Activated naive CD4-positive, alpha-beta T cell treated with anti-CD3 and anti-CD28 coated beads, Interleukin-2, amount 50 U/mL, for 16 hours (primary cell): ENCODE measurements around the gene KRTAP10-3.
"Not testable (repeated sequence)": the region's sequence is repeated elsewhere in the genome, so short reads cannot be mapped to it uniquely, and the experiment has no call there.

Experiments used
- DNase-seq: peaks from one replicate; pipeline ENCODE4 v3.0.0-alpha.2; 2020

Gene KRTAP10-3

DNA sequence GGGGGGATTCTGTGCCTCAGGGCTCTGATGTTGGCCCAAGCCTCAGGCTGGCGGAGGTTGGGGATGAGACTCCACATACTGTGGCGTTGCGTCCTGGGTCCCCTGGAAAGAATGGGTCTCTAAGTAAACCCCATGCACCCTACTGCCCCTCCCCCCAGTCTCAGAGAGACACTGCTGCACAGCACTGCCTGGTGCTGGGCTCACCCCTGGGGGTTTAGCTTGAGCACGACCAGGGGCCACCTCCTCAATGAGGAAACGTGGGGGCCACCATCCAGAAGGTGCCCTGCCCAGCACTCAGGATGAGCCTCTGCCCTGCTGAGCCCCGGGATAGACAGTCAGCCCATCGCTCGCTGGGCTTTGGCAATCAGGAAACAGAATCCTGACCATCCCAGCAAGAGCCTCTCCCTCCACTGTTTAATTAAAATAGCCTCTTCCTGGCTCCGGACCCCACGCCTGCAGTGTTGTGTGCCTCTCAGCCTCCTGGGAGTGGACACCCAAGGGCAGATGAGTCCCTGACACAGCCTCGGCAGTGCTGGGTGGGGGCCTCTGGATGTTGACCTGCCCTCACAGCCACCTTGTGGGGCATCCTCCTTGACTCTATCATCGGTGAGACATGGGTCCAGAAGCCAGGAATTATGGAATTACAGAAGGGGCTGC is 11.4 kb upstream of the KRTAP10-3 start:
- DNase-seq = no peak

- DNase-seq = no peak
Observed at GRCh38 chr21:44568667-44569556, 10.3 kb upstream of the KRTAP10-3 start.

DNA sequence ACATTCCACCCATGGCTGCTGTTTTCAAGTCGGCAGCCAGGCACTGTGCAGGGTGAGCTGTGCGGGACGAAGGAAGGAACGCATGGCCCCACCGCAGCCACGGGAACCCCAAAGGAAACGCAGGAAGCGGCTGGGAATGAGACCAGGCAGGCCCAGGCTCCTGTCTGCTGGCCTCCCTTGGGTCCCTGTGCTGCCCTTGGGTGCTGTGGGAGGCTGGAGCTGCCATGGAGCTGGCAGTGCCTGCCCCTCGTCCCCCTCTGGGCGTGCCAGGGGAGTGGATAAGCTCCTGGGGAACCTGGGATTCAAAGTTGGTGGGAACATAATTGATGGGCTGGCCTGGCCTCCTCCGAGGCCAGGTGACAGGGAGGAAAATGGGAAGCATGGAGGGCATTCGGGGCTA is 9.7 kb upstream of the KRTAP10-3 start:
- DNase-seq = no peak

DNA sequence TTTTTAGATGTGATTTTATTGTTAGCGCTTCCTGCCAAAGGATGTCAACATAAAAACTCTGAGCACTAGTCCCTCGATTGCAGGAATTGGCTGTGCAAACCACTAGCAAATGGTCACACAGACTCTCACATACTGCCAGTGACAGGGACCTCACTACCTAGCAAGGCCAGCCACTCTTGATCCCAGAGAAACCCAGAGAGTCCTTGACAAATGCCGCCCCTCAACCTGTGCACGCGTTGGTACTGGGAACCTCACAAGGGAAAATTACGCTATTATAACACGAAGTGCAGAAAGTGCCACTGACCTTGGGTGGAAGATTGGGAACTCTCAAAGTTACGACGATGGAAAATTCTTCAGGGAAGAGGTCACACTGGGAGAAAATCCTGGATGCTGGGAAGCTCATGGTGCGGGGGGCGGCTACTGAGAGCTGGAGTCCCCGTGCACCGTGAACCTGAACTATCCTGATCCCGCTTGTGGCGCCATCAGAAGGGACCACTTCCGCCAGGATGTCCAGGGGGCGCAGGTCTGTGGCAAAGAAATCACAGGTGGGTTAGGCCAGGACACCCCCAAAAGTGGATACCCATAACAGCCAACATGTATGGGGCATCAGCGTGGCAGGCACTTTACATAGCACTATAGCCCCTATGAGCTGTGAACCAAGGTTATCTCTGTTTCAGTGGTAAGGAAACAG is 9.0 kb upstream of the KRTAP10-3 start:
- DNase-seq = no peak

- DNase-seq = no peak
Observed at GRCh38 chr21:44566403-44566802, 7.8 kb upstream of the KRTAP10-3 start.

- no peak for DNase-seq
Observed at GRCh38 chr21:44564886-44565598, 6.4 kb upstream of the KRTAP10-3 start.

GRCh38 chr21:44564099-44564498 is 5.5 kb upstream of the KRTAP10-3 start:
- DNase-seq = no peak

DNA sequence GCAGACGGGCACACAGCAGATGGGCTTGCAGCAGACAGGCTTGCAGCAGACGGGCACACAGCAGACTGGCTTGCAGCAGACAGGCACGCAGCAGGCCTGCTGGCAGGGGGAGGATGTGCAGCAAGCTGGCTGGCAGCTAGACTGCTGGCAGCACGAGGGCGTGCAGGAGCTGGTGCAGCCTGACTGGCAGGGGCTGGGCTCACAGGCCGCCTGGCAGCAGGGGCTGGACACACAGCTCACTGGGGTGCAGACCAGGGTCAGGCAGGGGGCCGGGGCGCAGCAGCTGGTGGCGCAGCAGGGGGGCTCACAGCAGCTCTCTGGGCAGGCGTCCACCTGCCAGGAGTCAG is 293 bp downstream of the KRTAP10-3 start:
- not testable (repeated sequence) for DNase-seq

GRCh38 chr21:44557491-44558328 is 885 bp downstream of the KRTAP10-3 start:
- DNase-seq = no peak

- DNase-seq = no peak
Observed at GRCh38 chr21:44556879-44557278, 1.7 kb downstream of the KRTAP10-3 start.

GRCh38 chr21:44555200-44555875 is 3.3 kb downstream of the KRTAP10-3 start:
- no peak for DNase-seq

DNA sequence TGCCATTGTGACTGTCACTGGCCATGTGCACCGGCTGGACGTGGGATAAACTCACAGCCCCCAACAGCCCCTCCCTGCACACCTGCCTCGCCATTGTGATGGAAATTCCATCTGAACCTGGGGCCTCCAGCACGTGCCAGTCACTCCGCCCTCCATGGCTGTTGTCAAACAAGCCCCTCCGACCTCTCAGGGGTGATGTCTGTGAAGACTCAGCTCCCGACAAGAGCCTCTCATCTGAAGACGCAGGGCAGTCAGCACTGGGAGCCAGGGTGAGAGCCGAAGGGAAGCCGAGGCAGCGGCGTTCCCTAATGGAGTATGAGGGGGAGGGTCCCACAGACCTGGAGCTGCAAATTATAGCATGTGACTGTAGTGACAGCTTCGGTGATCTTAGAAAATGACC is 5.9 kb downstream of the KRTAP10-3 start:
- DNase-seq = no peak

- DNase-seq = no peak
Observed at GRCh38 chr21:44552136-44552535, 6.5 kb downstream of the KRTAP10-3 start.

GRCh38 chr21:44551340-44551961 is 7.1 kb downstream of the KRTAP10-3 start, which contains the start of gene KRTAP10-2:
KRTAP10-2 (minus strand) TSS chr21:44551505; CDS start chr21:44551458, 47 bp downstream.
- no peak for DNase-seq

- no peak for DNase-seq
Observed at GRCh38 chr21:44550807-44551206, 7.8 kb downstream of the KRTAP10-3 start.

DNA sequence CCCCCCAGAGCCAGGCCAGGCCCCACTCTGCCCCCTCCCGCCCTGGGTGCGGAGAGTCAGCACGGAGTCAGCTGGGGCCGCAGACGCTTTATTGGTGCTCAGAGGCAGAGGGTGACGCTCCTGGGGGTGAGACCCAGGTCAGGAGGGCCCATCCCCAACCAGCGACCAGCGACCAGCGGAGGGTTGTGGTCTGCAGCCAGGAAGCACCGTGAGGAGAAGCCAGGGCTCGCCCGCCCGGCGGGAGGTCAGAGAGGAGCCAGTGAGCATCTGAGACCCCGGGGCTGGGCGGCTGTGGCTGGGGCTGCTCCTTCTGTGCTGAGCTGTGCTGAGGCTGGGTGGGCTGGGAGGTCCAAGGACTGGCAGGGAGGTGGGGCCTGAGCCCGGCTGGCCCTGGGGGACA is 8.3 kb downstream of the KRTAP10-3 start:
- DNase-seq = not testable (repeated sequence)

GRCh38 chr21:44549525-44550211 is 8.9 kb downstream of the KRTAP10-3 start:
- DNase-seq = no peak

GRCh38 chr21:44548922-44549321 is 9.7 kb downstream of the KRTAP10-3 start:
- no peak for DNase-seq

DNA sequence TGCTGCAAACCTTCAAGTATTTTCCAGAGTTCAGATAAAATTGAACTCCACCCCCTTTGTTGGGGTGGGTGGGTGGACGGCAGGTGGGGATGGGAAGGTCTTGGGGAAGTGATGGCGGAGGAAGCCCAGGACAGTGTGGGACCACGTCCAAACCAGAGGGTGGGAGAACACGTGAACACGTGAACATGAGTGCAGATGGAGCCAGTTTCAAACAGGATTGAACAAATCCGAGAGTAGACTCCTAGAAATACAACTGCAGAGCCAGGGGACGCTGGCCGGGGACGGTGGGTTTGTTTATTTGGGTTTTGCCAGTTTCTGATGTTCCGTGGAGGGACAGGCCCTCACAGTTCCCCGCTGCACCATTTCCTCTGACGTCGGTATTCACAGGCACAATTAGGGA is 10.2 kb downstream of the KRTAP10-3 start:
- no peak for DNase-seq

DNA sequence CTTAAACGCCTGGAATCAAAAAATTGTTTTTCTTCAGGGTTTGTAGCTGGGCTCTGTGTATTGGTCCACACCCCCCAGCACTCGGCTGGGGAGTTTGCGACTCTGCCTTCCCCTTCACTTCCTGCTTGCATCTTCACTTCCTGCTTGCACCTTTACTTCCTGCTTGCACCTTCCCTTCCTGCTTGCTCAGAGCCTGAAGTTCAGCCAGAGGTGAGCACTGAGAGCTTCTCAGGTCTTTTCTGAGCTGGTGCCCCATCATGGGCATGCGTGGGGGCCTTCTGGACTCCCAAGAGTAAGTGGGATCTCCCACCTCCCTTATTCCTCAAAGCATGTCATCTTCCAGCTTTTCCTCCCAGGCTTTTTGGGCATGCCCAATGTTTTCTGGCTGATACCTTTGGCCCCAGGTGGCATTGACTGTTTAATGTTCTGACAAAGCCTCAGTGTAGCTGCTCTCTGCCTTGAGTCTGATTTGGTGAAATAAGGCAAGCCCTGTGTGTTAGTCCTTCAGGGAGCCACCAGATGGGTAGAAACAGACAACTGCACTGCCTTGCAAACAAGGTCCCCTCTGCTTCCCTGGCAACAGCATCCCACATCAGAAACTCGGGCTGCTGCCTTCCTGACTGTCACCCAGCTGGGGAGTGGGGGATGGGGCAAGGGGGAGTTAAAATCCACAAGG is 10.8 kb downstream of the KRTAP10-3 start:
- DNase-seq = peak; percentile 38
